GM21786 (cell line): Measurements from ENCODE around the gene TSPEAR.

Experiments used
- ATAC-seq: cut with Tn5 transposase; IDR thresholded peaks from one replicate; pipeline ENCODE4 v1.9.1; 2021; ENCODE audit not compliant: unreplicated experiment

The TSPEAR gene

DNA sequence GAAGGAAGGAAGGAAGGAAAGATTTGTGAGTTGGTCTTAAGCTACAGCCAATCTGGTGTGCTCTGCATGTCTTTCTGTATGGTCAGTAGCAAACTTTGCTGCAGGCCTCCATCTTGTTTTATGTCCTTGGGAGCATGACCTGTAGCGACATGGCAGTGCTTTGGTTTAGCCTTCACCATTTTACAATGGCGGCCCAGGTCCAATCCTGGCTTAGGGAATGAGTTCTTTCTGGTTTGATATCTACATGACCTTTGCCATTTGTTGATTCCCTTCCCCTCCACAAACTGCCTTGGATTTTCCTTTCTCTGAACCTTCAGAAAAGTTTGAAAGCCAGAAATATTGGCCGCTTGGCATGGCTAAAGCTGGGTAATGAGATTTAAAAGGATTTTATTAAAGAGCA, 30.5 kb upstream of the TSPEAR start:
- no peak for ATAC-seq

DNA sequence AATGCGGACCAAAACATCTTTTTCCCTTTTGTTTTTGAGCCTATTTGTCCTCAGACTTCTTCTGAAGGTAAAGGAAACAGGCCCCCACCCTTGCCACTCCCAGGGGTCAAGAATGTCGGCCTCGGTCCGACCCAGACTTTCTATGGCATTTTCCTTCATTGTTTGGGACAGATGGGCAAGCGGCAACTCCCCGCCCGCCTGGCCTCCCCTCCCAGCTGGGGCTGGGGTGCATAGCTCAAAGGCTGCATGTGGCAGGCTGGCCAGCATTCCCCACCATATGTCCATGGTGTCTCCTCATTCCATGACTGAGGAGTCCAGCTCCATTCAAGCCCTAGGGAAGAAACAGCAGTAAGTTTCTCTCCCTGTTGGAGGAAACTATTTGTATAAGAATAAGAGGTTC, 29.4 kb upstream of the TSPEAR start:
- ATAC-seq: no peak

DNA sequence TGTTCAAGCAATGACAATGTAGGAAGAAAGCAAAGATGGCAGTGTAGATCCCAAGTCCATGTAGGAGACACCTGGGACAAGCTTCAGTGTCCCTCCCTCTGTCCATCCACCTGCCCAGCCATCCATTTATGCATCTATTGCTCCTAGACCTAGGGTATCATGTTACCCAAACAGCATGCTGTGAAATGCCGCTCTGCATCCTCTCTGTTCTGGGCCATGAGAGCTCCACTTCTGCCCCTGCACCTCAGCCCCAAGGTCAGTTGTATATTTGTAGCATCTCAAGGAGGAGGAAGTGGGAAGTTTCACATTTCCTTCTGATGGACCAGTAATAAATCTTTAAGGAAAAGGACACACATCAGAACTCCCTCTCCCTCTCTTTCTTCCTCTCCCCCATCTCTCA, 27.9 kb upstream of the TSPEAR start:
- ATAC-seq: no peak

DNA sequence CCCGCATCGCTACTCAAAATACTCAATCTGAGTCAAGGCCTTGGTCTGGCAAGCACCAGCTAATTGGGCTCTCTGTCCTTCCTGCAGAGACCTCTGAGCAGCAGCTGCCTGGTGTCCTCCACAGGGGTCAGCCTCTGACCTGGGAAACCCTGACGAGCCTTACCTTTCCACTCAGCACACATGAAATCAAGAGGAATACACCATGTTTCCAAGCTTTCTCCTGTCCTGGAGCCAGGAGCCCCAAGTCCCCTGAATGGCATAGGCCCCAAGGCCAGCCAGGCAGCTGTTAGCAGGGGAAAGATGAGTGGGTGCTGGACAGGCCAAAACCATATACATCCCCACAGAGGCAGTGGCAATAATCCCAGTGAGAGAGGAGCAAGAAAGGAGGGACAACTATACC, 27.2 kb upstream of the TSPEAR start:
- no peak for ATAC-seq

DNA sequence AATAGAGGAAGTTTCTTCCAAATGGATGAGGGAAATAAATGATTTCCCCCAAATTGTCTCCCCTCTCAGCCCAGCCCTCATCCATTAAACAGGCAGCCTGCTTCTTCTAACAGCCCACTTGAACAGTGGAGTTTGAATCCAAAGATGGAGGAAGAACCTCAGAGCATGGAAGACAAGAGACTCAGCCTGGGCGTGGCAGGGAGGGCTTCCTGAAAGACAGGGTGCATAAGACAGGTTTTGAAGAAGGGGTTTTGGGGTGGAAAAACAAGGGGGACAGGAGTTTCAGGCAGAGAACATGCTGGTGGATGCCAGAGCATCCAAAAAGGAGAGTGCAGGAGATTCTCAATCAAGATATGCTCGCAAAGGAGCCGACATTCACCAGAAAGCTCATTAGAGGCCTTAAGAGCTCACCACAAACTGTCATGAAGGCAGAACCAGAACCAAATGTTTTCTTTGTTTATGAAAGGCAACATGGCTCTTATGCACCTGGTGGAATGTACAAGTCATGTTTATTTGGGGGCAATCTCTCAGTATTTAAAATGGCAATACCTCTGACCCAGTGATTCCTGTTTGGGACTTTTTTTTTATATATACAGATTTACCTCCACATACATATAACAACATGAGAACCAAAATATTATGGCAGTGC, 26.5 kb upstream of the TSPEAR start:
- no peak for ATAC-seq

DNA sequence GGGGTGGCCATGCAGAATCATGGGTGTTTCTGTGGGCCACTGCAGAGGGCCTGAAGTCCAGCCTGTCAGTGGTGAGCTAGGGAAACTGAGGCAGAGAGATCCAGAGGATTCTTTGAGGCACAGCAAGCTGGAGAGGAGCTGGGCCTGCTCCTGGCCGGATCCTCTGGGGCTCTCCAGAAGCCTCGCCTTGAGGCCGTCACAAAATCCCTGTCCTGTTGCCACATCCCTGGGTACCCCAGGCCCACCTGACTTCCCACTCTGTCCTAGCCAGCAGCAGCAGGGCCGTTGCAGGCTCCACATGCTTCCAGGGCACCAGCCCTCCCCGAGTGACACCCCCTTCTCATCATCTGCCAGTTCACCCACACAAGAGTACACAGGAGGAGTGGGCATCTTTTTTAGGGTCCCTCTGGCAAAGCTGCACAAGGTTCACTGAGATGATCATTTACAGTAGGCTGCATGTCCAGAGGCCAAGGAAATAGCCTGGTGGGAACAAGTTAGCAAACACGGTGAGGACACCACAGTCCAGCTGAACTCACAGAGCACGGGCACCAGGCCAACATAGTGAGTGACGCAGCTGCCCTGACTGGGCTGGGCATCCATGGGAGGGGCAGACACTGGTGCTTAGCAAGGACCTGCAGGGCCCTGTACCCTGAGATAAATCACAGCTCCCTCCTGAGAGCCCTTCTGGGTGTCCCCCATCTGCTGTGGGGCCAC, 25.1 kb upstream of the TSPEAR start:
- no peak for ATAC-seq

DNA sequence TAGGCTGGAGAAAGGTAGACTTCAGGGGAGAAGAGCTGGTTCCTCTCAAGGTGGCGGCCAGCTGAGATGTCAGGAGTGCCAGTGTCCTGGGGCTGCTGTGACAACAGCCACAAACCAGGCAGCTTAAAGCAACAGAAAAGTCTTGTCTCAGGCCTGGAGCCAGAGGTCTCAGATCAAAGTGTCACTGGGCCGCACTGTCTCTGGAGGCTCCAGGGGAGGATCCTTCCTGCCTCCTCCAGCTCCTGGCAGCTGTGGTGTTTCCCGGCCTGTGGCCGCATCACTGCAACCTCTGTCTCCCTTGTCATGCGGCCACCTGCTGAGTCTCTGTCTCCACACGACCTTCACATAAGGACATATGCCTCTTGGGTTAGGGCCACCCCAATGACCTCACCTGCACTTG, 24.4 kb upstream of the TSPEAR start:
- no peak for ATAC-seq

DNA sequence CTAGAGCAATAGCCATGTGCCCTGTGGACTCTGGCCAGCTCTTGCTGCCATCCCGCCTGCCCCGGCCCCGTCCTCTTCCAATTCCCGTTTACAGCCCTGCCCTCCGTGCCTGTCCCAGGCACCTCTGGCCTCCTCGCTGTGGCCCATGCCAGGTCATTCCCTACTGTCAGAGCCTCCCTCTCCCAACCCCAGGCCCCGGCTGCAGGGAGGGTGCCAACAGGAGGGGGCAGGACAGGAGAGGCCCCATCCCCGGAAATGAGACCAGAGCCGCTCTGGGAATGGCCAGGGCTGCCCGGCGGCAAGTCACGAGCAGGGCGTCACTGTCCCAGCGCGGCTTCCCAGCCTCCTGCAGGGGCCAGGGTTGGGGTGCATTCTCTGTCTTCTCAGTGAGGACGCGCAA, 23.5 kb upstream of the TSPEAR start:
- ATAC-seq: no peak

DNA sequence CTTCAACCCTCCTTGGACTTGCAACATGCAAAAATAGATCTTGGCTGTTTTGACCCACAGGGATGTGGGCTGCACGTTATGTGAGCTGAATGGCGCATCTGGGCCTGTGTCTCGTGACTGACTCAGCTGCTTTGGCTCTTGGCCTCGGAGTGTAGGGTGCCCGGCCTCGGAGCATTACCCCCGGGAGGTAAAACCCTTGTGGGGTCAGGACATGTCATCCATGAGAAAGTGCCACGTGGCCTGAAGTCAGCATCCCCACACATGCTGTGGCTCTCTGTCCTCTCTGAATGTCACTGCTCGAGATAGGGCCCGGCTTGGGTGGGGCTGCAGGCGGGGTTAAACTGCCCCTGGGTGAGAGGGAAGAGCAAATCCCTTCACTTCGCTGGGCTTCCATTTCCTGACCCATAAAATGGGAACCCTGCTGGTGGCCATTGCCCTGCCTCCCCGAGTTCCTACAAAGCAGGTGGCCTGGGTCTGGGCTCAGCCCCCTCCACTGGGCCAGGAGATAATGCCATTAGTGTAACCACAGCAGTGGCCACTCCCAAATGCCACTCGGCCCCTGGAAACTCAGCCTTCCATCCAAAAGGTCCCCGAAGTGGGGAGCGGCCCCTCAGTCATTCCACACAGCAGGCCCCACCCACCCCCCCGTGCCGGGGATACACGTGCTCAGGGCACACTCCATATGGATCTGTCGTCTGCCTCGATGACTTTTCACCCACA, 22.8 kb upstream of the TSPEAR start:
- no peak for ATAC-seq

DNA sequence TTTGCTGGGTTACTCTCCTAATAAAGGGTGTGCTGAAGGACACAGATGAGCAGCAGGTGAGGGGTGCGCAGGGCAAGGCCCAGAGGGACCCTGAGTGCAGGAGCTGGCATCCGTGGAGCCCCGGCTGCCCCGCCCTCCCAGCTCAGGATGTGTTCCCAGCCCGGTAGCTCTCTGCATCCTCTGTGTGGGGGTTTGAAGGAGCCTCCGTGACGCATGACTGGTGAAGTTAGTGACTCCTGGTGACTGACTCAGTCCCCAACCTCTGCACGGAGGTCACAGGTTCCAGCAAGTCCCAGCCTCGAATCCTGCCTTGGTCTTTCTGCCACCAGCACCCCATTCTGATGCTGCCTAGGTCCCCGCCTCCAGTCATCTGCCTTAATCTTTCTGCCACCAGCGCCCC, 21.6 kb upstream of the TSPEAR start:
- no peak for ATAC-seq

DNA sequence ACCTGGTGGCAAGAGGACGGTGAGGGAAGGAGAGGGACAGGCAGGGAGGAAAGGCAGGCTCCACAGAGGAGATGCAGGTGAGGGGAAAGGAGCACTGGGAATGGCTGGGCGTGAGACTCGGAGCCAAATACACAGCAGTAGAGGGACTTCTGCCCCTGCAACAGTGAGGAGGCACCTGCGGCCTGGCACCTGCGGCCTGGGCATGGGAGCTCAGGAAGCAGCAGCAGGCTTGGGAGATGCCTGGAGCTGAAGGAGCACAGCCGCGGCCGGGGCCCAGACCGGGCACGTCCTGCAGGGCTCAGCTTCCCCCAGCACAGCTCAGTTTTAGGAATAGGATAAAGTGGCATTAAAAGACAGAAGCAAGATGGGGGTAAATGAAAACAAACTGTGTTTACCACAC, 20.9 kb upstream of the TSPEAR start:
- no peak for ATAC-seq

DNA sequence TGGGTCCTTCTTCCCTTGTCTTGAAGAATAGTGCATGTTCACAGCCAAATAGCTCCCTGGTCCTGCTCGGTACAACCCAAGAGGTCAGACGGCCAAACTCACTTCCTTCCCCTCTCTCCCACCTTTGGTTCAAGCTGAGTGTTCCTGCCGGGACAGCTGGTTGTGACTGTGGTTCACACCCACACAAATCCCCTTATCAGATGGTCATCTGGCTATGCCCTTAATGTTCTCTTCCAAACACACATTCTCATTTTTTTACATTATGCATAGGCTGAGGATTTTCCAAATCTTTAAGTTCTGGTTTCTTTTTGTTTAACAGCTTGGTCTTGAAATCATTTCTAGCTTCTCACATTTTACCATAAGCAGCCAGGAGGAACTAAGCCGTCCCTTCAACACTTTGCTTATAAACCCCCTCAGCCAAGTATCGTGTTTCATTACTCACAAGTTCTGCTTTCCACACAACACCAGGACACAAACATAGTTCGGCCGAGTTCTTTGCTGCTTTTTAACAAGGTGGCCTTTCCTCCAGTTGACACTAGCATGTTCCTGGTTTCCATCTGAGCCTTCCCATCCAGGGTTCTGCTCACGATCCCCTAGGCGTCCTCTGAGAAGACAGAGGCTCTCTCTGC, 19.7 kb upstream of the TSPEAR start:
- ATAC-seq: no peak

DNA sequence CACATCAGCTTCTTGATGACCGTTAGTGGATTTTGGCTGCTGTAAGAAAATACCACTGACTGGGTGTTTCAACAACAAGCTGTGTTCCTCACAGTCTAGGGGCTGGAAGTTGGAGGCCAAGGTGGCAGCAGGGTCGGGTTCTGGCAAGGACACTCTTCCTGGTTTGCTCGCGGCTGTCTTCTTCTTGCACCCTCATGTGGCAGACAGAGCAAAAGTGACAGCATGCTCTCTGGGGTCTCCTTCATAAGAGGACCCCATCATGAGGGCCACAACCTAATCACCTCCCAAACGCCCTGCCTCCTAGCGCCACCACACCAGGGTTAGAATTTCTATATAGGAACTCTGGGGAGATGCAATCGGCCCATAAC, 18.6 kb upstream of the TSPEAR start:
- no peak for ATAC-seq

DNA sequence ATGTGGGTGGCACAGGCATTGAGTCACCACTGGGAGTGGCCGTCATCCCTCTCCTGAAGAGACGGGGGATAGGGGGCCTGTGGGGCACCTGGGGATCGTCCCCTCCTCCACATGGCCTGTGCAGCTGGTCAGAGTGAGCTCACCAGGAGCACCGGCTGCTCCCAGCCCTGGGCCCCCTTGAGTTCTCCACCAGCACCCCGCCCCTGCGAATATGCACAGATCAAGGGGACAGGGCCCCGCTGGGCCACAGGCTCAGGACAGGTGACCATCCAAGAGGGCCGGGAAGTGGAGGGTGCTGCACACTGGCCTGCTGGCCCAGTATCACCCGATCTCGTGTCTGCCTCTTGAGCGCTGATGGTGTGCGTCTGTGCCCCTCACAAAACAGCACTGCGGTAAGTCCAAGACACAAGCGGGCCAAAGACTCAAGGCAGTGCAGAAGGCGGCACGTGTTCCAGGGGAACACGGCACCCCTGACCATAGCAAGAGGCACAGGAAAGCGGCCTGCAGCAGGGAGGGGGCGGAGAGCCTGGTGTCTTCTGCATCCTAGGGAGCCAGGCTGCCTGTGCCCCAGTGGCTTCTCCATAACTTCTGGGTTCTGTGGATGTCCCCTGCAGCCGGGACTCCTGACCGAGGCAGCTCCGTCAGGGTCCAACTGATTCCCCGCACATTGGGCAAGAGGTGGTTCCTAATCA, 18.1 kb upstream of the TSPEAR start:
- no peak for ATAC-seq

DNA sequence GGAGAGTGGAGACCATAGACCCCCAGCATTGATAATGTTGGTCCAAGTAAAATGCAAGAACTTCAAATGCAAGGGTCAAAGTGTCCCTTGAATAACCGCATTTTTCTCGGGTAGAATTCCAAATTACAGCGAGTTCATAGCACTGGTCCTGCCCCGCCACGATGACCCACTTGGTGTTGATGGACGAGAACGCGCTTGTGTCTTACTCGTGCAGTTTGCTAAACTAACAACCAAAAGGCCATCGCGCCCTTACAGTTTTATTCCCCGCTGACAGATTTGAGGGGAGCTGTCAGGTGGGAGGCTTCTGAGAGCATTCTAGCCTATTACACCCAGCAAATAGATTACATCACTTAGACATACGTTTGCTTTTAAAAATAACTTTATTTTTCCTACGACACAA, 17.3 kb upstream of the TSPEAR start:
- ATAC-seq: no peak

DNA sequence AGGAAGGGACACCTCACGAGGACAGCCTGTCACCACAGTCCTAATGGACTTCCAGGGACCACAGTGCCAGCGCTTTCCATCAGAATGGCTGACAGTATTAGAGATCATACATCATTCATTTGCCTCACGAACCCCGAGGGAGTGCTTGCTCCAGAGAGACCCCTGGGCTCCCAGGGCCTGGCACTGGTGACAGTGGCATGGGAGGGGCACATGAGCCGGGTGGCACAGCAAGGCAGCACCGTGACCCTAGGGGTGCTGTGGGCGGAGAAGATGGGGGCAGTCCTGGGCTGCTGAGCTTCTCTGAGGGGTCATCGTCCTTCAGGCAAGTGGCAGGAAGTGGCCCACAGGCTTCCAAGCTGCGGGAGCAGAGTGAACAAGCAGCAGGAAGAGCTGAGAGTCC, 16.4 kb upstream of the TSPEAR start:
- ATAC-seq: no peak

DNA sequence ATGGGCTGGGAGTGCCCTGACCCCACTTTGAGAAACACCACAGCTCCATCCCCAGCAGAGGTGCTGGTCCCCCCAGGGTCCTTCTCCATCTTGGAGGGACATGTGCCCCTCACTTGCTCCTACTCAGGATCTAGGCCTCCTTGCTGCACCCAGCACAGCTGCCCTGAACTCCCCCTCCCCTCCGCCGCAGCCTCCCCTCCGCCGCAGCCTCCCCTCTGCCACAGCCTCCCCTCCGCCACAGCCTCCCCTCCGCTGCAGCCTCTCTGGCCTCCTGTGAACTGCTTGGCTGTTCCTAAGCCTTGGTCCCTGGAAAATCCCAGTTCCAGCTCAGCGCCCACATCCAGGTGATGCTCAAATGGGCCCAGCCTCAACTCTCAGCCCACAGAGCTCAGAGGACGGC, 15.9 kb upstream of the TSPEAR start:
- no peak for ATAC-seq

DNA sequence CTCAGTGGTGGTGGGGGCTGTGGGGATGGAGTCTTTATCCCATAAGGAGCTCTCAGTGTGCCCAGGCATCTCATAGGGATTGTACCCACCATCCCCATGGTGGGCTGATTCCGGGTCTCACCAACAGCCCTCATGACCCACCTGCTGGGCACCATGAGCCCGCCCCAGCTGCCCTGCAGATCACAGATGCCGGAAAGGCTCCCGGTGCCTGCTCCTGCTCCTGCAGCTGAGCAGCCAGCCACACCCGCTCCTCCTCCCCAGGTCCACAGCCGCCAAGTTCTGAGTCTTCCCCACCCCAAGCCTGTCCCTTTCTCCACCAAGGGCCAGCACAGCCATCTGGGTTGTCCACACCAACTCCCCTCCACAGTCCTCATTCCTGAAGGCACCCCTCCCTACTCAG, 15.5 kb upstream of the TSPEAR start:
- ATAC-seq: no peak

DNA sequence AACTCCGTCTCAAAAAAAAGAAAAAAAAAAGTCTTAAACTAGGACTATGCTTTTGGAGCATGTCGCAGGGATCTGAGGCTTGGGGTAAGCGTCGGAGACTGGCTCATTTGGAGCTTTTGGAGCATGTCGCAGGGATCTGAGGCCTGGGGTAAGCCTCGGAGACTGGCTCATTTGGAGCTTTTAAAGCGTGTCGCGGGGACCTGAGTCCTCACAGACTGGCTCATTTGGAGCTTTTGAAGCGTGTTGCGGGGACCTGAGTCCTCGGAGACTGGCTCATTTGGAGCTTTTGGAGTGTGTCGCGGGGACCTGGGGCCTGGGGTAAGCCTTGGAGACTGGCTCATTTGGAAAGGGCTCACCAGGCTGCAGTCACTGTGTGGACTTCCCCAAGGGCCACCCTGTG, 13.6 kb upstream of the TSPEAR start:
- ATAC-seq: no peak

DNA sequence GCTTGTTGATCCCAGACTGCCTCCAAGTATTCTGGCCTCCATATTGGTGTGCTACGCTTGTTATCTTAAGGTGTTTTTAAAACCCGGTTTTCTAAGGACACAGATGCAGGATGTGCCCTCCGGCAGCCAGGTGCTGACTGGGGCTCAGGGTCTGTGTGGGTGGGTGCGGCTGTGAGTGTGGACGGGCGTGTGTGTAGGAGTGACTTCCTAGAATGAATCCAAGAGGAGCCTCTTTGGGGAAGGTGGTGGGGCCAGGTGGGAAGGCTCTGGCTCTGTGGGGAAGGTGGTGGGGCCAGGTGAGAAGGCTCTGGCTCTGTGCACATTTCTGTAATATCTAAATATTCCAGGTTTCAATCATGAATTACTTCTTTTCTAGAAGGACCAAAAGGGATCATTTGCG, 12.8 kb upstream of the TSPEAR start:
- no peak for ATAC-seq
